ENCODE measurements around the gene ZNF488. TPM values are rescaled to one million over a fixed set of nuclear protein-coding genes. Genes with fewer than 3 reads are reported as not detected.

The ZNF488 gene
- total and polyA plus RNA-seq, 10 donors: 0.02 to 0.26 (median 0.11) TPM; not detected in 6

GRCh38 chr10:47322300-47323061, 61.6 kb downstream of the ZNF488 start, which contains the start of gene GDF2:
Gene GDF2 (plus strand): TSS chr10:47322454. CDS start chr10:47322669, 215 bp downstream.
- no peak for DNase-seq
- TF ChIP-seq CTCF (IDR thresholded peaks at IDR 0.05 in 8 of 11, conservative IDR thresholded peaks at IDR 0.05 in 3 of 11) (no peak), POLR2AphosphoS5 (IDR thresholded peaks at IDR 0.05) (no peak), POLR2A (IDR thresholded peaks at IDR 0.05) (no peak)
- Histone ChIP-seq H3K36me3 (no peaks in the 10 kb centered on the region), H3K27ac (no peak within 1 kb of the TSS), H3K27me3 (replicated peaks in 1 of 7) (peaks cover 0 to 17% (median 0%) of the 10 kb centered on the region in 7 donors), H3K4me1 (no peaks in the 10 kb centered on the region), H3K9me3 (no peaks in the 10 kb centered on the region), H3K4me3 (no peak within 1 kb of the TSS)
- intact Hi-C loops (cut with DNase I; ENCODE audit: low total_unique reads): no loop called here
- 79 to 90% (median 84%) methylated on average over 35 of the region's 35 CpGs for WGBS, 5 donors

- no peak for DNase-seq
- 69 to 89% (median 83%) methylated on average over 7 to 8 of the region's 8 CpGs for WGBS, 5 donors
- Histone ChIP-seq H3K27ac (no peak overlapping the region), H3K36me3 (no peaks in the 10 kb centered on the region), H3K9me3 (no peaks in the 10 kb centered on the region), H3K4me3 (no peak overlapping the region), H3K27me3 (replicated peaks in 1 of 7) (peaks cover 0 to 17% (median 0%) of the 10 kb centered on the region in 7 donors), H3K4me1 (no peaks in the 10 kb centered on the region)
- no peak for TF ChIP-seq CTCF (IDR thresholded peaks at IDR 0.05 in 8 of 11, conservative IDR thresholded peaks at IDR 0.05 in 3 of 11)
- TF ChIP-seq POLR2A (IDR thresholded peaks at IDR 0.05): no peak
- no peak for TF ChIP-seq POLR2AphosphoS5 (IDR thresholded peaks at IDR 0.05)
- intact Hi-C loops (cut with DNase I; ENCODE audit: low total_unique reads): no loop called here
These were observed 62.4 kb downstream of the ZNF488 start for GRCh38 chr10:47321521-47322195.

GRCh38 chr10:47320812-47321211, 63.3 kb downstream of the ZNF488 start:
- no peak overlapping the region for H3K27ac ChIP-seq
- H3K4me1 ChIP-seq: no peaks in the 10 kb centered on the region
- no peaks in the 10 kb centered on the region for H3K36me3 ChIP-seq
- WGBS, 5 donors: 74 to 87% (median 83%) methylated on average over 6 of the region's 6 CpGs
- no peak overlapping the region for H3K4me3 ChIP-seq
- no peaks in the 10 kb centered on the region for H3K9me3 ChIP-seq
- peaks cover 0 to 17% (median 0%) of the 10 kb centered on the region in 7 donors for H3K27me3 ChIP-seq (replicated peaks in 1 of 7)
- TF ChIP-seq POLR2A (IDR thresholded peaks at IDR 0.05) (no peak), CTCF (IDR thresholded peaks at IDR 0.05 in 8 of 11, conservative IDR thresholded peaks at IDR 0.05 in 3 of 11) (no peak), POLR2AphosphoS5 (IDR thresholded peaks at IDR 0.05) (no peak)
- DNase-seq: no peak
- intact Hi-C loops (cut with DNase I; ENCODE audit: low total_unique reads): no loop called here

- no peaks in the 10 kb centered on the region for H3K9me3 ChIP-seq
- no peaks in the 10 kb centered on the region for H3K36me3 ChIP-seq
- peaks cover 0 to 16% (median 0%) of the 10 kb centered on the region in 7 donors for H3K27me3 ChIP-seq (replicated peaks in 1 of 7)
- TF ChIP-seq POLR2AphosphoS5 (IDR thresholded peaks at IDR 0.05) (no peak), POLR2A (IDR thresholded peaks at IDR 0.05) (no peak), CTCF (IDR thresholded peaks at IDR 0.05 in 8 of 11, conservative IDR thresholded peaks at IDR 0.05 in 3 of 11) (no peak)
- H3K4me3 ChIP-seq: no peak overlapping the region
- no peaks in the 10 kb centered on the region for H3K4me1 ChIP-seq
- intact Hi-C loops (cut with DNase I; ENCODE audit: low total_unique reads): no loop called here
- 88 to 94% (median 93%) methylated on average over 8 of the region's 8 CpGs for WGBS, 5 donors
- no peak for DNase-seq
- H3K27ac ChIP-seq: no peak overlapping the region
These were observed 64.3 kb downstream of the ZNF488 start for GRCh38 chr10:47319784-47320183.
